Suppressor macrophage treated with lipopolysaccharide for 4 hours (primary cell): ENCODE measurements around the gene BAZ2B.
"Not testable (repeated sequence)": the region's sequence is repeated elsewhere in the genome, so short reads cannot be mapped to it uniquely, and the experiment has no call there.

ENCODE experiments used
- DNase-seq: peaks from one replicate; pipeline ENCODE4 v3.0.0-alpha.2; 2020

BAZ2B gene, protein sequence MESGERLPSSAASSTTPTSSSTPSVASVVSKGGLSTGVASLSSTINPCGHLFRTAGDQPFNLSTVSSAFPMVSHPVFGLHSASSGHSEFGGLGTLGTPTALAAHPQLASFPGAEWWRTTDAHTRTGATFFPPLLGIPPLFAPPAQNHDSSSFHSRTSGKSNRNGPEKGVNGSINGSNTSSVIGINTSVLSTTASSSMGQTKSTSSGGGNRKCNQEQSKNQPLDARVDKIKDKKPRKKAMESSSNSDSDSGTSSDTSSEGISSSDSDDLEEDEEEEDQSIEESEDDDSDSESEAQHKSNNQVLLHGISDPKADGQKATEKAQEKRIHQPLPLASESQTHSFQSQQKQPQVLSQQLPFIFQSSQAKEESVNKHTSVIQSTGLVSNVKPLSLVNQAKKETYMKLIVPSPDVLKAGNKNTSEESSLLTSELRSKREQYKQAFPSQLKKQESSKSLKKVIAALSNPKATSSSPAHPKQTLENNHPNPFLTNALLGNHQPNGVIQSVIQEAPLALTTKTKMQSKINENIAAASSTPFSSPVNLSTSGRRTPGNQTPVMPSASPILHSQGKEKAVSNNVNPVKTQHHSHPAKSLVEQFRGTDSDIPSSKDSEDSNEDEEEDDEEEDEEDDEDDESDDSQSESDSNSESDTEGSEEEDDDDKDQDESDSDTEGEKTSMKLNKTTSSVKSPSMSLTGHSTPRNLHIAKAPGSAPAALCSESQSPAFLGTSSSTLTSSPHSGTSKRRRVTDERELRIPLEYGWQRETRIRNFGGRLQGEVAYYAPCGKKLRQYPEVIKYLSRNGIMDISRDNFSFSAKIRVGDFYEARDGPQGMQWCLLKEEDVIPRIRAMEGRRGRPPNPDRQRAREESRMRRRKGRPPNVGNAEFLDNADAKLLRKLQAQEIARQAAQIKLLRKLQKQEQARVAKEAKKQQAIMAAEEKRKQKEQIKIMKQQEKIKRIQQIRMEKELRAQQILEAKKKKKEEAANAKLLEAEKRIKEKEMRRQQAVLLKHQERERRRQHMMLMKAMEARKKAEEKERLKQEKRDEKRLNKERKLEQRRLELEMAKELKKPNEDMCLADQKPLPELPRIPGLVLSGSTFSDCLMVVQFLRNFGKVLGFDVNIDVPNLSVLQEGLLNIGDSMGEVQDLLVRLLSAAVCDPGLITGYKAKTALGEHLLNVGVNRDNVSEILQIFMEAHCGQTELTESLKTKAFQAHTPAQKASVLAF (N-terminal part only)

DNA sequence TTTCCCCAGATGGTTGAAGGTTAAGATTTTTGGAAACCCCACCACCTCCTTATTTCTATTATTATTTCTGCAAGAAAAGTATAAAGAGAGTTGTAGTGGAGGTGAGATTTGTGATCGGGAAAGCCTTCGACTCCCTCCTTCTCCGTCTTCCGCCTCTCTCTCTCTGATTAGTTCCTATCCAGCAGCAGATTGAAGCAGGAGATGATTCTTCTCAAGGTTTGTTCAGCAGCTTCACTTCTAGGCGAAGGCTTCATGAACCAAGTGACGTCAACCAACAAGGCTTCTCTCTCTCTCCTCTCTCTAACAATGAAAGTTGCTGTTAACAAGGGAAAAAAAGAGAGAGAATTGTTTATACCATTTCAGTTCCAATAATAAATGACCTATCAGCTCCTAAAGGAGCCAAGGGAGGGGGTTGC is at the start of gene BAZ2B:
Gene BAZ2B, minus strand, starts transcription at position 263 of the 416 bp plus-strand sequence. CDS start 137,829 bp downstream, outside the sequence.
- DNase-seq: peak; percentile 71

DNA sequence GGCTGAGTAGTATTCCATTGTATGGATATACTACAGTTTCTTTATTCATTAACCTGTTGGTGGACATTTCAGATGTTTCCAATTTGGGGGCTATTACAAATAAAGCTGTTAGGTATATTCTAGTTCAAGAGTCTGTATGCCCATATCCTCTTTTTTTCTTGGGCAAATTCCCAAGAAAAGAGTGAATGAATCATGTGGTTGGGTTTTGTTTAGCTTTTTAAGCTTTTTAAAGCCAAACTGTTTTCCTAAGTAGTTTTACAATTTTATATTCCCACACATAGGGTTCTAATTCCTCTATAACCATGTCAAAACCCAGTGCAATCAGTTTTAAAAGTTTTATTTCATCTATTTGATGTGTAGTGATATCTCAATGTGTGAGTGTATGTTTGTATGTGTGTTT is 44.9 kb upstream of the BAZ2B start:
- DNase-seq: peak; percentile 26

DNA sequence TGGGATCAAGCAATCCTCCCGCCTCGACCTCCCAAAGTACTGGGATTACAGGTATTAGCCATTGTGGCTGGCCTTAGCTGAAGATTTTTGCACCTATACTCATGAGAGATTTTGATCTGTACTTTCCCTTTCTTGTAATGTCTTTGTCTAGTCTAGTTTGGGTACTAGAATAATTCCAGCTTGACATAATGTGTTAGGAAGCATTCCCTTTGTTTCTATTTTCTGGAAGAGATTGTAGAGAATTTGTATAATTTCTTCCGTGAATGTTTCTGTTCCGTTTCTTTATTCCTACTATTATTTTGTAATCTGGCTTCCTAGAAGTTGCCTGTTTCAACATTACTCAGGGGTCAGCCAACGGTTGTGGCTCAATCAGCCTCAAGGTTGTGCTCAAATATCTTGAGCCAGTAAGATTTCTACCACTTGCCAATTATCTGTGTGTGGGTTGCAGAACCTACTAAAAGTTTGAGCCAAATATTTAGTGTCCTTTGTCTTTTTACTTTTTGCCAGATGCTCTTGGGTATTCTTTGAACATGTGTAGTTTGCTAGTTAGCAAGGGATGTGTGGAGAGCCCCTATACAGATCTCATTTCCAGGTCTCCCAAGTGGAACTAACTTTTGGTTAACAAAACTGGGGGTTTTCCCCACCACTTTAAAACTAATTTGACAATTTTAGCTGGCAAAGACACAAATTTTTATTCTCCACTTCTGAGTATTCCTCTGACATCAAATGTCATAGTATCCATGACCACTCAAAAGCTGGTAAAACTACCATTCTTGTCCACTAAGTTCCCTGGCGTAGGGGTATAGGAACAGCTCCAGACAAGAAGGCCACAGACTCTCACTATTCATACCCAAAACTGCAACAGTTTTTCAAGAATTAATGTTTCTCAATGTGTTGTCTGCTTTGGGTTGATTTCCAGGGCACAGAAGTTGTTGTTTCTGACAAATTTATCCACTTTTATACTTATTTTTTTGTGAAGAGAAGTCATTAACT is 42.8 kb upstream of the BAZ2B start:
- DNase-seq: peak; percentile 76

DNA sequence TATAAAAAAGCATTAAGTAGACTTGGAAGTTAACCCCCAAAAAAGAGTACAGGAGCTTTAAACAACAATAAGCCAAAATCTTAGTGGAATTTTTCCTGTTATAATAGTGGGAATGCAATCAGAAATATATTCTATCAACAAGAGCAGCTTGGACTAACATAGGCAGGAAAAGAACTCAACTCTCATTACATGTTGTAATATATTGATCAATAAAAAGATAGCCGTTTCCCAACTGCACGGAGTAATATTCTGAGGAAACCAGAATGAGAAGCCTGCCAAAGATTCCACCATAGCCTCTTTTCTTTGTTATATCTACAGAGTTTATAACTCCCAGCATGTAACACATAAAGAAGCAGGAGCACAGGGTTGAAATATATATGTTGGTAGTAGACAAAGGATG is 37.6 kb upstream of the BAZ2B start:
- no peak for DNase-seq

DNA sequence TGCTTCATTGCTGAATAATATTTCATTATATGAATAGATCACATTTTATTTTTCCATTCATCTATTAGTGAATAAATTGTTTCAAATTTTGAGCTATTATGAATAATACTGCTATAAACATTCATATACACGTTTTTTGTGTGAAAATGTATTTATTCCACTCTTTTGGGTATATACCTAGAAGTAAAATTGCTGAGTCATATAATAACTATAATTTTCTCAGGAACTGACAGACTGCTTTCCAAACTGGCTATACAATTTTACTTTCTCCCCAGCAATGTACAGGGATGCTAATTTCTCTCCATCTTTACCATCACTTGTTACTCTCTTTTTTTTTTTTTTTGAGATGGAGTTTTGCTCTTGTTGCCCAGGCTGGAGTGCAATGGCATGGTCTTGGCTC is 35.5 kb upstream of the BAZ2B start:
- DNase-seq: no peak

DNA sequence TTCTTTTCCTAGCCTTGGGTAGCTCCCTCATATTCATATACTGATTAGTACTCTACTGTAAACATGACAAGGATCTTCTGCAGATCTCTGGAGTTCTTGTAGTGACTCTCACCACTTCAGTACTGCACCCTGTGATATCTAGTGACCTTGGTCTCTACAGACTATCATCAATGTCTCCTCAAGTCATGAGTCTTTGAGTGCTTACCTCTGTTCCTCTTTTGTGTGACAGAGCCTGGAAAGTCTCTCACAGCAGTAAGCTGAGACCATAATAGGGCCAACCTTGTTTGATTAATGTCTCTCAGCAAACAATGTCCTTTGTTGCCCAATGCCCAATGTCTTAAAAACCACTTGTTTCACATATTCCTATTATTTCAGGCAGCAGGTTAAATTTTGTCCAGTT is 34.2 kb upstream of the BAZ2B start:
- DNase-seq: no peak

DNA sequence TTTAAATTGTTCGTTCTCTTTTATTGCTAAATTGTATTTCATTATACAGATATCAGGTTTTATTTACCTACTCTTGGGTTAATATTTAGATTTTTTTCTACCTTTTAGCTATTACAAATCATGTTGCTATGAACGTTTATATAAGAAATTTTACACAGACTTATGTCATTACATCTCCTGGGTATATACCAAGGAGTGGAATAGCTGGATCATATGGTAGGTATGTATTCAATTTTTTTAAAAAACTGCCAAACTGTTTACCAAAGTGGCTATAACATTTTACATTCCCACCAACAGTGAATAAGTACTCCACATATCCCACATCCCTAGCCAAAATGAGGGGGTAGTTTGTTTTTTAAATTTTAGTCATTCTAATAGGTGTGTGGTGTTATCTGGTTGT is 32.3 kb upstream of the BAZ2B start:
- no peak for DNase-seq

DNA sequence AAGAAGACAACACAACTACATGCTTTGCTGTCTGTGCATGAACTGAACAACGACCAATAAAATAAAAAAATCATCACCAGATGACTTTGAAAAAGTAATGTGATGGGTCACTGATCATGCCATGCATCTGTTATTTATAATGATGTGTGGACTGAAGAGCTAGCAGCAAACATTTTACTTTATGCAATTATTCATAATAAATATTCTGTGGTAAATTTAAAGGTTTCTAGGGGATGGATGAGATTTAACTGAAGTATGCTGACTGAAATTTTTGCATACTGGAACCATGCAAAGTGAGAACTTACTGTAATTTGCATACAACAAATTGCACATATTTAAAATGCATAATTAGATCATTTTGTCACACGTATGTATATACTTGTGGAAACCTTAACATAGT is 31.3 kb upstream of the BAZ2B start:
- DNase-seq: no peak

DNA sequence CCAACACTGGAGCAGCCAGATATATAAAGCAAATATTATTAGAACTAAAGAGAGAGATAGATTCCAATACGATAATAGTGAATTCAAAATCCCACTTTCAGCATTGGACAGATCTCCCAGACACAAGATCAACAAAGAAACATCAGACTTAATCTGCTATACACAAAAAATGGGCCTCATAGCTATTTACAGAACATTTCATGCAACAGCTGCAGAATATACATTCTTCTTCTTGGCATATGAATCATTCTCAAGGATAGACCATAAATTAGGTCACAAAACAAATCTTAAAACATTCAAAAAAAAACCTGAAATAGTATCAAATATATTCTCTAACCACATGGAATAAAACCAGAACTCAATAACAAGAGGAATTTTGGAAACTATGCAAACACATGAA is 23.8 kb upstream of the BAZ2B start:
- no peak for DNase-seq

DNA sequence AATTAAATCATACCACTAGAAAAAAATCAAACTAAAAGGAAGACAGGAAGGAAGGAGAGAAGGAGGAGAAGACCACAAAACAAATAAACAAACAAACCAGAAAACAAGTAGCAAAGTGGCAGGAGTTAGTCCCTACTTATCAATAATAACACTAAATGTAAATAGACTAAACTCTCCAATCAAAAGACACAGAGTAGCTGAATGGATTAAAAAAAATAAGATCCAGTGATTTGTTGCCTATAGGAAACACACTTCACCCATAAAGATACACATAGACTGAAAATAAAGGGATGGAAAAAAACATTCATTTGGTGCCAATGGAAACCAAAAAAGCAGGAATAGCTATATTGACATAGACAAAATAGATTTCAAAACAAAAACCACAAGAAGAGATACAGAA is 23.4 kb upstream of the BAZ2B start:
- no peak for DNase-seq

DNA sequence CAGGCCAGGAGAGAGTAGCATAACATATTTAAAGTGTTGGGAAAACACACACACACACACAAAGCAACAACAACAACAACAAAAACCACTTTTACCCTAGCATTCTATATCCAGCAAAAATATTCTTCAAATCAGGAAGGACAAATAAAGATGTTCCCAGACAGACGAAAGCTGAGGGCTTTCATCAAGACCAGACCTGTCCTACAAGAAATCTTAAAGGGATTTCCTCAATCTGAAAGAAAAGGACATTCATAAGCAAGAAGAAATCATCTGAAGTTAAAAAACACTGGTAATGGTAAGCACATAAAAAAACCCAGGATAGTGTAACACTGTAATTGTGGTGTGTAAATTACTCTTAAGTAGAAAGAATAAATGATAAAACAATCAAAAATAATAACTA is 22.7 kb upstream of the BAZ2B start:
- no peak for DNase-seq

DNA sequence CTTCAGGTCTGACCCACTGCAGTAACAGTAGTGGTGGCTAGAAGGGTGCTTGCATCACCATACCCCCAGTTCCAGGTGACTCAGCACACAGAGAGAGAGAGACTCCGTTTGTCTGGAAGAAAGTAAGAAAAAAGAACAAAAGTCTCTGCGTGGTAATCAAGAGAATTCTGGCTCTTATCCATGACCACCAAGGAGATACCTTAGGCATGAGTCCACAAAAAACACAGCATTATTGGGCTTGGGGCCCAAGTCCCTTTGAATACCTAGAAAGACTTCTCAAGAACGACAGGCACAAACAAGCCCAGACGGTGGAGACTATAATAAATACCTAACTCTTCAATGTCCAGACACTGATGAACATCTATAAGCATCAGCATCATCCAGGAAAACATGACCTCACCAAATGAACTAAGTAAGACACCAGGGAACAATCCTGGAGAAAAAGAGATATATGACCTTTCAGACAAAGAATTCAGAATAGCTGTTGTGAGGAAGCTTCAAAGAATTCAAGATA is 21.7 kb upstream of the BAZ2B start:
- DNase-seq: no peak

DNA sequence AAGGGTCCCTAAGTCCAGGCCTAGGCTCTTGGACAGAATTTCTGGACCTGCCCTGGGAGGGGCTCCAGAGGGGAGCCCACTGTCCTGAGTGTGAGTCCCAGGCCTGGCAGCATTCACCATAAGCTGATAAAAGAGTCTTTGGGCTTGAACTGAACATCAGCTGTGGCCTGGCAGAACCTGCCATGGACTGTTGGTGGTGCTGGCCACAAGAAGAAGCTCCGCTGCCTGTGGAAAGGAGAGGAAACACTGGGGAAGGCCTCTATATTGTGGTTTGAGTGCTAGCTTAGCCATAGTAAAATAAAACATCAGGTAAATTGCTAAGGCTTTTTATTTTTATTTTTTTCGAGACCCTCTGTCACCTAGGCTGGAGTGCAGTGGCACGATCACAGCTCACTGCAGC is 20.9 kb upstream of the BAZ2B start:
- DNase-seq: no peak

DNA sequence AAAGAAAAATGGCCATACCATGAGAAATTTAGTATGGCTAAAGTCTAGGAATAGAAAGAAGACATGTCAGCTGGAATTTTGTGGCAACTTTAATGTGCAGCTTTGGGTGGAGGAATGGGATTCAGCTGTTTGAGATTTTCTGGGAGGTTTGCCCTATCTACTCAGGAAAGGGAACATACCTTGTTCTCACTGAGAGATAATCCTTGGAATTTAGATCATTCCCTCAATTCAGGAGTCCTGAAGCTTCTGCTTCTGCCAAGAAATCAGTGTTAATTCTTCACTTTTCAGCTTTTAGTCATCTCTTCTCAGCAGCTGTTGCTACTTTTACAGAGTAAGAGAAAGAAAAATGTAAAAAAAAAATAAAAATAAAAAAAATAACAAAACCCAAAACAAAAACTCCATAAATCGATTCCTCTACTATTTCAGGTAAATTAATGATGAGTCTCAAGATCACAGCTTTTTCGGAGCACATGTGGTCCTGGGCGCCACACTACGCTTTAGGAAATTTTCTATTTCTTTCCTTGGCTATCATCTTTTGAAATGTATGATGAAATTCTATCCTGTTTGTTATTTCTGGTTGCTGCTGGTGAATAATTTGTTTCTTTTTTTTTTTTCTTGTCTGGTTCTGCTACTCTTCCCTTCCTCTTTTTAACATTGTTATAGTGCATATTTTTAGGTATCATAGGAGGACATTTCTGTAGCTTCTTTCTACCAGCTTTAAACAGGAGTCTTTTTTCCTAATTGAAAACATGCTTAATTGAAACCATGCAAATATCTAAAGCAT is 18.9 kb upstream of the BAZ2B start:
- no peak for DNase-seq

DNA sequence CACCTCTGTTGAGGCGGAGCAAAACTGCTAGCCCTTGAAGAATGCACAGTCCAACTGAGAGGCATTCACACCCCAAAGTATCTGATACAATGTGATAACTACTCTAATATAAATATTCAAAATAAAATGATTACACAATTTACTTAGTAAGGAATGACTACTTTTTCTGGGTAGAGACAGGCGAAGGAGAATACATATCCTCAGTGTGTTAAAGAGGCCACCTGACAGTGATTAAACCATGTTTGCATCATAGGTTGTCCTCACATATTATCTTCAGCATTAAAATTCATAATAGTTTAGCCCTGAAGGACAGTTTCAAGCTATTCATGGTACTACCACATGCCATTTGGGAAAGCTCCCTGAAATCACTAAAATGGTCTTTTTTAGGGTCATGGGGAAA is 16.9 kb upstream of the BAZ2B start:
- no peak for DNase-seq

DNA sequence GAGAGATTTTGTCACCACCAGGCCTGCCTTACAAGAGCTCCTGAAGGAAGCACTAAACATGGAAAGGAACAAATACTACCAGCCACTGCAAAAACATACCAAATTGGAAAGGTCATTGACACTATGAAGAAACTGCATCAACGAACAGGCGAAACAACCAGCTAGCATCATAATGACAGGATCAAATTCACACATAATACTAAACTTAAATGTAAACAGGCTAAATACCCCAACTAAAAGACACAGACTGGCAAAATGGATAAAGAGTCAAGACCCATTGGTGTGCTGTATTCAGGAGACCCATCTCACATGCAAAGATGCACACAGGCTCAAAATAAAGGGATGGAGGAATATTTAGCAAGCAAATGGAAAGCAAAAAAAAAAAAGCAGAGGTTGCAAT is 9.3 kb upstream of the BAZ2B start:
- not testable (repeated sequence) for DNase-seq

DNA sequence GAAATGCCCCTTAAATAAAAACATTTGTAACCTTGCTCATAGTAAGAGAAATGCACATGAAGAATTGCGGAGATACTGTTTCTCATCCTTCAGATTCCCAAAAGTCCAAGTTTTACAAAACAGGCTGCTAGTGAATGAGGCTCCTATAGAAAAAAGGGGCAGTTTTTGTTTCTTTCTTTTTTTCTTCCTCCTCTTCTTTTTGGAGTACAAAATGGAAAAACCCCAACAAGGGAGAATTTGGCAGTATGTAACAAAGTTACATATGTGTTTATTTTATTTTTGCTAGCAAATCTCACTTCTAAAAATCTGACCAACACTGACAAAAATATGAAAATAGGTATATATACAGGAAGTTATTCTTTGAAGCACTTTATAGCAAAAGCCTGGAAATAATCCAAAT is 7.1 kb upstream of the BAZ2B start:
- DNase-seq: no peak

DNA sequence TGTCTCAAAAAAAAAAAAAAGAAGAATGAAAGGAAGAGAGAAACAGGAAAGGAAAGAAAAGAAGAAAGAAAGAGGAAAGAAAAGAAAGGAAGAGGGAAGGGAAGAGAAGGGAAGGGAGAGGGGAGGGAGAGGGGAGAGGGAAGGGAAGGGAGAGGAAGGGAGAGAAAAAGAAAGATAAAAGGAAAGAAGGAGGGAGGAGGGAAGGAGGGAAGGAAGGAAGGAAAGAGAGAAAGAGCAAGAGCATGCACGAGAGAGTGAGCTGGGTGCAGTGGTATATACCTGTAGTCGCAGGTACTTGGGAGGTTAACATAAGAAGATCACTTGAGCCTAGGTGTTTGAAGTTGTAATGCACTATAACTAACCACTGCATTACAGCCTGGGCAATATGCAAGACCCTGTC is 6.6 kb upstream of the BAZ2B start:
- no peak for DNase-seq

DNA sequence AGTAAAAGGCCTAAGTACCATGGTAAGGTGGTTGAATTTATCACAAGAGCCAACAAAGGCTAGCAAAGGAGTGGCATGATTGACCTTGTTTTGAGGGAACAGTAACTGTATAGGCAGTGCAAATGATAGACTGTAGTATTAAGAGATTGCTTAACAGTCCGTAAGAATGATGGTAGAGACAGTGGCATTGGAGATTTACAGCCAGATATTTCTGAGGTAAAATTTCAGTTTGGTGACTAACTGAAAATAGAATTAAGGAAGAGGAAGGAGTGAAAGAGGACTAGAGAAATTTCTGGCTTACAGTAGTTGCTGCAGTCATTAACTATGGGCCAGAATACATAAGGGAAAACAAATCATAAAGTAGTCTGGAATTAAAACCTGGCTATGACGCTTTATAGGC is 4.4 kb upstream of the BAZ2B start:
- no peak for DNase-seq

DNA sequence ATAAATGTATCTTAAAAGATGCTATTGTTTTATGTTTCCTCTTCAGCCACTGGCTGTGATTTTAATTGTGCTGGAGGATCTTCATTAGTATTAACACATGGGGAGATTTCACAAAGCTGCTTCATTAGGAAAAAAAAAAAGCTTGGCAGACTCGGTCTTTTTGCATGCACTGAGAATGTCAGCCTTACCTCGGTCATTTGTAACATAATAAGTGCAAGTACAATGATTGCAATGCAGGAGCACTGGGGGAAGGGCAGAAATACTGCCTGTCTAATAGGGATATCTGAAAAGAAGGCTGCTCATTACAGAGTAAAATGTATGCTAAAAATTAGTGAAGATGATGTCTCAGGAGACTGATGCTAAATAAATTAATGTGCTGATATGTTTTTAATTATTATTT is 1.3 kb upstream of the BAZ2B start:
- no peak for DNase-seq

DNA sequence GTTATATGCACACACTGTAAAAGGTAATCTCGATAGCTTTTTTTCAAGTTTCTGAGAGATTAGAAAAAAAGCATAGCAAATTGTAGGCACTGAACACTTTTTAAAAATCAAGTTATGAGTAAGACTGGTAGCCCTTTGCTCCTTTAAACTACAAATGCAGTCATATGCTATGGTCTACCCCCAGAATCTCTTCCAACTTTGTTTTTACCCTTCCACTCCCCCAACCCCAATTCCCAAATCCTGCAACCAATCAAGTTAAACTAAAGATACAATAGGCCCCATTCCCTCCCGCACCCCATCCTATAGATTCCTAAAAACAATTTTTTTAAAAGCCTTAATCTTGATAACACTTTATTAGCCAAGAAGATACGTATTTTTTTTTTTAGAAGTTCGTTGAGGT is 752 bp upstream of the BAZ2B start:
- DNase-seq: no peak
